ENCODE results near the gene NPAS3. TPM values are rescaled to one million over a fixed set of nuclear protein-coding genes. Genes with fewer than 3 reads are reported as not detected.

Gene NPAS3
- total RNA-seq, 6 experiments from 2014 or later = 0.11 to 0.83 (median 0.21) TPM; not detected in 2

DNA sequence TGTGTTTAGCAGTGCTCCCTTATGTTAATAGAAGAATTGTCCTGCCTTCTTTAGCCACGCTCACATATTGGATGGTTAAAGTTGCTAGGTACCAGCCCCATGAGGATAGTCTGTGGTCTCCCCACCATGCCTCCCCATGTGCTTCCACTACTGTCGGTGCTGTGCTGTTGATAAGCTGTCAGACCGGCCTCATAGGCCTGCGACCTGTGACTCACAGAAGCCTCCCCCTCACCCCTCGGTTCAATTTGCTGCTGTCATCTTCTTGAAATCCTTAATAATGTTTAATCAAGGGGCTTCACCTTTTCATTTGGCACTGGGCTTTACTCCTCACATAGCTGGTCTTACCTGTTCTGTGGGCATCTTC lies 227.2 kb downstream of the NPAS3 start:
- 65% methylated on average over 5 of the region's 5 CpGs for WGBS (ENCODE audit: insufficient coverage, low coverage, low lambda C conversion rate, missing lambda C conversion rate)

GRCh38 chr14:33175951-33176350 lies 237.3 kb downstream of the NPAS3 start:
- no peaks in the 10 kb centered on the region for H3K4me1 ChIP-seq
- no peak for DNase-seq
- no peaks in the 10 kb centered on the region for H3K27me3 ChIP-seq
- H3K4me3 ChIP-seq = no peak overlapping the region
- no peak for TF ChIP-seq POLR2A (IDR thresholded peaks at IDR 0.05)
- TF ChIP-seq, protein P1, sequence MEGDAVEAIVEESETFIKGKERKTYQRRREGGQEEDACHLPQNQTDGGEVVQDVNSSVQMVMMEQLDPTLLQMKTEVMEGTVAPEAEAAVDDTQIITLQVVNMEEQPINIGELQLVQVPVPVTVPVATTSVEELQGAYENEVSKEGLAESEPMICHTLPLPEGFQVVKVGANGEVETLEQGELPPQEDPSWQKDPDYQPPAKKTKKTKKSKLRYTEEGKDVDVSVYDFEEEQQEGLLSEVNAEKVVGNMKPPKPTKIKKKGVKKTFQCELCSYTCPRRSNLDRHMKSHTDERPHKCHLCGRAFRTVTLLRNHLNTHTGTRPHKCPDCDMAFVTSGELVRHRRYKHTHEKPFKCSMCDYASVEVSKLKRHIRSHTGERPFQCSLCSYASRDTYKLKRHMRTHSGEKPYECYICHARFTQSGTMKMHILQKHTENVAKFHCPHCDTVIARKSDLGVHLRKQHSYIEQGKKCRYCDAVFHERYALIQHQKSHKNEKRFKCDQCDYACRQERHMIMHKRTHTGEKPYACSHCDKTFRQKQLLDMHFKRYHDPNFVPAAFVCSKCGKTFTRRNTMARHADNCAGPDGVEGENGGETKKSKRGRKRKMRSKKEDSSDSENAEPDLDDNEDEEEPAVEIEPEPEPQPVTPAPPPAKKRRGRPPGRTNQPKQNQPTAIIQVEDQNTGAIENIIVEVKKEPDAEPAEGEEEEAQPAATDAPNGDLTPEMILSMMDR (IDR thresholded peaks at IDR 0.05) = no peak
- H3K36me3 ChIP-seq = no peaks in the 10 kb centered on the region
- ATAC-seq = no peak
- no peaks in the 10 kb centered on the region for H3K9me3 ChIP-seq
- H3K27ac ChIP-seq = no peak overlapping the region
- intact Hi-C loops (cut with DNase I) = no loop called here

More for the DNA sequence above, 227.2 kb downstream of the NPAS3 start:
- H3K36me3 ChIP-seq = no peaks in the 10 kb centered on the region
- no peaks in the 10 kb centered on the region for H3K9me3 ChIP-seq
- intact Hi-C loops (cut with DNase I) = no loop called here
- no peak overlapping the region for H3K27ac ChIP-seq
- H3K27me3 ChIP-seq = no peaks in the 10 kb centered on the region
- H3K4me3 ChIP-seq = no peak overlapping the region
- TF ChIP-seq POLR2A (IDR thresholded peaks at IDR 0.05) = no peak
- TF ChIP-seq, protein P1 (IDR thresholded peaks at IDR 0.05) = no peak
- DNase-seq = no peak
- no peaks in the 10 kb centered on the region for H3K4me1 ChIP-seq
- ATAC-seq = no peak

GRCh38 chr14:33184587-33184986 lies 245.9 kb downstream of the NPAS3 start:
- H3K27me3 ChIP-seq = no peaks in the 10 kb centered on the region
- no peaks in the 10 kb centered on the region for H3K36me3 ChIP-seq
- intact Hi-C loops (cut with DNase I) = no loop called here
- DNase-seq (no peak), ATAC-seq (no peak)
- WGBS (ENCODE audit: insufficient coverage, low coverage, low lambda C conversion rate, missing lambda C conversion rate) = 40% methylated on average over 2 of the region's 2 CpGs
- H3K4me3 ChIP-seq = no peak overlapping the region
- no peaks in the 10 kb centered on the region for H3K9me3 ChIP-seq
- no peak overlapping the region for H3K27ac ChIP-seq
- H3K4me1 ChIP-seq = no peaks in the 10 kb centered on the region
- TF ChIP-seq POLR2A (IDR thresholded peaks at IDR 0.05) = no peak
- TF ChIP-seq, protein P1 (IDR thresholded peaks at IDR 0.05) = no peak

- H3K36me3 ChIP-seq = no peaks in the 10 kb centered on the region
- H3K27me3 ChIP-seq = no peaks in the 10 kb centered on the region
- no peaks in the 10 kb centered on the region for H3K9me3 ChIP-seq
- DNase-seq (no peak), ATAC-seq (no peak)
- intact Hi-C loops (cut with DNase I) = no loop called here
- H3K27ac ChIP-seq = no peak overlapping the region
- no peak for TF ChIP-seq POLR2A (IDR thresholded peaks at IDR 0.05)
- TF ChIP-seq, protein P1 (IDR thresholded peaks at IDR 0.05) = no peak
- no peaks in the 10 kb centered on the region for H3K4me1 ChIP-seq
- no peak overlapping the region for H3K4me3 ChIP-seq
These were observed 248.0 kb downstream of the NPAS3 start for GRCh38 chr14:33186656-33187055.

DNA sequence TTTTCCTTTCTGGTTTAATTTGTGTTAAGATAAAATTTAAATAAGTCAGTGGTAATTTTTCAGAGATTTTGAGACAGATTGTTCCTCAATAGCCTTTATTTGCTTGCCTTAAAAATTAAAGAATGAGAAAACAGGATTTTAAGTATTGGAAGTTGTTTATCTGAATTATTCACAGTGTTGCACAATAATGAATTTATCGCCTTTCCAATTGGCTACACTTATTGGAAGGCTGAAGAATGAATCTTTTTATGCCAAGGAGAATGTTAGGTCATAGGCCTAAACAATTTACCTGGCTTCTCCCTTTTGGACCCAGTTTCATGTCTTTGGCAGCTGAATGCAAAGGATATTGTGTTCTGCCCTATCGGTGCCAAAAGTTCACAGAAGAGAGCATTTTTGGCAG lies 250.2 kb downstream of the NPAS3 start:
- intact Hi-C loops (cut with DNase I) = no loop called here
- no peaks in the 10 kb centered on the region for H3K27me3 ChIP-seq

More for the DNA sequence above, 250.2 kb downstream of the NPAS3 start:
- H3K4me1 ChIP-seq = no peaks in the 10 kb centered on the region
- H3K36me3 ChIP-seq = no peaks in the 10 kb centered on the region
- no peaks in the 10 kb centered on the region for H3K9me3 ChIP-seq
- no peak overlapping the region for H3K27ac ChIP-seq
- ATAC-seq (no peak), DNase-seq (no peak)
- 49% methylated on average over 2 of the region's 2 CpGs for WGBS (ENCODE audit: insufficient coverage, low coverage, low lambda C conversion rate, missing lambda C conversion rate)
- no peak overlapping the region for H3K4me3 ChIP-seq
- TF ChIP-seq, protein P1 (IDR thresholded peaks at IDR 0.05) = no peak
- no peak for TF ChIP-seq POLR2A (IDR thresholded peaks at IDR 0.05)
